HUES64 (cell line): ENCODE results near the gene PRR4.

Source experiments
- H3K27ac ChIP-seq: 2 replicates; pipeline ENCODE4 v1.7.0; 2013; ENCODE audit warnings: low read depth, low read length, inconsistent platforms
- H3K27me3 ChIP-seq: 2 replicates; pipeline ENCODE4 v1.6.1; 2013; ENCODE audit warnings: mild to moderate bottlenecking, low read length; ENCODE audit not compliant: insufficient read depth
- H3K36me3 ChIP-seq: 2 replicates; pipeline ENCODE4 v1.6.1; 2013; ENCODE audit warnings: mild to moderate bottlenecking, low read length; ENCODE audit not compliant: insufficient read depth
- H3K4me1 ChIP-seq: 2 replicates; pipeline ENCODE4 v1.6.1; 2013; ENCODE audit warnings: mild to moderate bottlenecking, low read length, moderate library complexity; ENCODE audit not compliant: insufficient read depth
- H3K4me3 ChIP-seq: 2 replicates; pipeline ENCODE4 v1.5.1; 2013; ENCODE audit warnings: mild to moderate bottlenecking, low read length, moderate library complexity
- H3K9ac ChIP-seq: 2 replicates; pipeline ENCODE4 v1.6.1; 2013; ENCODE audit warnings: mild to moderate bottlenecking, low read depth, low read length
- H3K9me3 ChIP-seq: 2 replicates; pipeline ENCODE4 v1.6.1; 2013; ENCODE audit warnings: low read depth, low read length; ENCODE audit not compliant: insufficient read depth
- WGBS: fragments of 150-250, 120-280 bp; methylation state at CpG from one replicate; pipeline ENCODE4 v1.1.7; 2013; ENCODE audit warnings: missing lambda C conversion rate; 5-methylcytosine and 5-hydroxymethylcytosine counted together

PRR4 gene

GRCh38 chr12:10801741-10802140 is 47.5 kb downstream of the PRR4 start:
- peaks cover 24% of the 10 kb centered on the region for H3K4me1 ChIP-seq
- H3K4me3 ChIP-seq, result no peak overlapping the region
- H3K36me3 ChIP-seq, result no peaks in the 10 kb centered on the region
- WGBS, result 74% methylated on average over 5 of the region's 5 CpGs
- no peaks in the 10 kb centered on the region for H3K27me3 ChIP-seq
- H3K9ac ChIP-seq, result no peak overlapping the region
- no peaks in the 10 kb centered on the region for H3K9me3 ChIP-seq
- peak overlapping the region; percentile 59; the same call in 1 of the 2 replicates for H3K27ac ChIP-seq
